Limb (tissue), 2 donors: ENCODE measurements around the gene TJP1.
"Not testable (repeated sequence)": the region's sequence is repeated elsewhere in the genome, so short reads cannot be mapped to it uniquely, and the experiment has no call there.

Experiments used
- DNase-seq, 2 donors: peaks; one replicate each; pipeline ENCODE4 v3.0.0-alpha.2; 2016; ENCODE audit errors: extremely low spot score in 2 of 2

Gene TJP1

GRCh38 chr15:29800491-29801366, 21.5 kb downstream of the TJP1 start:
- no peak for DNase-seq

- DNase-seq, result no peak
Measured at GRCh38 chr15:29799859-29800258, 22.4 kb downstream of the TJP1 start.

GRCh38 chr15:29795610-29796009, 26.7 kb downstream of the TJP1 start:
- DNase-seq, result no peak

GRCh38 chr15:29792426-29793159, 29.7 kb downstream of the TJP1 start:
- DNase-seq, result no peak

- no peak for DNase-seq
Measured at GRCh38 chr15:29790607-29791006, 31.7 kb downstream of the TJP1 start.

GRCh38 chr15:29789871-29790270, 32.4 kb downstream of the TJP1 start:
- DNase-seq, result no peak

- DNase-seq, result no peak
Measured at GRCh38 chr15:29788433-29789034, 33.7 kb downstream of the TJP1 start.

GRCh38 chr15:29787767-29788166, 34.5 kb downstream of the TJP1 start:
- no peak for DNase-seq

GRCh38 chr15:29785642-29786041, 36.6 kb downstream of the TJP1 start:
- no peak for DNase-seq

GRCh38 chr15:29785136-29785535, 37.1 kb downstream of the TJP1 start:
- DNase-seq, result no peak

GRCh38 chr15:29784413-29784812, 37.9 kb downstream of the TJP1 start:
- DNase-seq, result no peak

GRCh38 chr15:29782816-29783215, 39.5 kb downstream of the TJP1 start:
- DNase-seq, result not testable (repeated sequence)

GRCh38 chr15:29778382-29778781, 43.9 kb downstream of the TJP1 start:
- no peak for DNase-seq

- no peak for DNase-seq
Measured at GRCh38 chr15:29776859-29777258, 45.4 kb downstream of the TJP1 start.

- no peak for DNase-seq
Measured at GRCh38 chr15:29774900-29775299, 47.4 kb downstream of the TJP1 start.

- no peak for DNase-seq
Measured at GRCh38 chr15:29773816-29774215, 48.5 kb downstream of the TJP1 start.

GRCh38 chr15:29773000-29773399, 49.3 kb downstream of the TJP1 start:
- no peak for DNase-seq

GRCh38 chr15:29770796-29771195, 51.5 kb downstream of the TJP1 start:
- no peak for DNase-seq

- DNase-seq, result no peak
Measured at GRCh38 chr15:29765898-29766527, 56.3 kb downstream of the TJP1 start.

- DNase-seq, result no peak
Measured at GRCh38 chr15:29765234-29765841, 56.9 kb downstream of the TJP1 start.

GRCh38 chr15:29759596-29759995, 62.7 kb downstream of the TJP1 start:
- no peak for DNase-seq
